Thymus (tissue), 11 donors: ENCODE data around the gene GALNT2. TPM values are rescaled to one million over a fixed set of nuclear protein-coding genes. Genes with fewer than 3 reads are reported as not detected.

Source experiments
- DNase-seq, 9 donors: peaks; one replicate each; pipeline ENCODE4 v3.0.0-alpha.2; 2013; ENCODE audit warnings: low spot score in 9 of 9, low read depth in 6 of 9, missing footprints in 1 of 9
- H3K27ac ChIP-seq, 2 donors: one replicate each; pipeline ENCODE4 v1.5.1; 2013; ENCODE audit warnings: control low read depth in 1 of 2, low read depth in 1 of 2, low read length in 1 of 2, mild to moderate bottlenecking in 1 of 2, moderate library complexity in 1 of 2
- H3K27me3 ChIP-seq, 2 donors: one replicate each; pipeline ENCODE4 v1.5.1; 2013; ENCODE audit warnings: low read length in 1 of 2; ENCODE audit not compliant: control insufficient read depth in 2 of 2, insufficient read depth in 1 of 2
- H3K36me3 ChIP-seq, 2 donors: one replicate each; pipeline ENCODE4 v1.5.1; 2013; ENCODE audit warnings: low read length in 1 of 2, mild to moderate bottlenecking in 1 of 2, moderate library complexity in 1 of 2; ENCODE audit not compliant: control insufficient read depth in 2 of 2, insufficient read depth in 2 of 2
- H3K4me1 ChIP-seq, 2 donors: one replicate each; pipeline ENCODE4 v1.5.1; 2013; ENCODE audit warnings: low read length in 2 of 2; ENCODE audit not compliant: control insufficient read depth in 2 of 2, insufficient read depth in 2 of 2
- H3K4me3 ChIP-seq, 2 donors: one replicate each; pipeline ENCODE4 v1.5.1; 2013; ENCODE audit warnings: low read length in 2 of 2, control low read depth in 1 of 2, mild to moderate bottlenecking in 1 of 2
- H3K9me3 ChIP-seq, 2 donors: one replicate each; pipeline ENCODE4 v1.5.1; 2013; ENCODE audit warnings: low read length in 1 of 2, mild to moderate bottlenecking in 1 of 2; ENCODE audit not compliant: control insufficient read depth in 2 of 2, insufficient read depth in 1 of 2
- WGBS: extraction: QIAGEN DNeasy Blood & Tissue Kit; methylation state at CpG from one replicate; pipeline ENCODE4 v1.1.7; 2013; 5-methylcytosine and 5-hydroxymethylcytosine counted together
- polyA plus RNA-seq: library from polyadenylated mRNA; stranded (reverse); fragments of 200-250 nt; gene quantifications from one replicate; pipeline ENCODE4 v1.2.3, GENCODE V29; 2013
- total RNA-seq: library from RNA; stranded (reverse); fragments of 120-200 nt; gene quantifications from one replicate; pipeline ENCODE4 v1.2.4, GENCODE V29; 2013
- donor health status: healthy.

GALNT2 gene
- total and polyA plus RNA-seq, 2 donors: 33.9 to 42.5 TPM

DNA sequence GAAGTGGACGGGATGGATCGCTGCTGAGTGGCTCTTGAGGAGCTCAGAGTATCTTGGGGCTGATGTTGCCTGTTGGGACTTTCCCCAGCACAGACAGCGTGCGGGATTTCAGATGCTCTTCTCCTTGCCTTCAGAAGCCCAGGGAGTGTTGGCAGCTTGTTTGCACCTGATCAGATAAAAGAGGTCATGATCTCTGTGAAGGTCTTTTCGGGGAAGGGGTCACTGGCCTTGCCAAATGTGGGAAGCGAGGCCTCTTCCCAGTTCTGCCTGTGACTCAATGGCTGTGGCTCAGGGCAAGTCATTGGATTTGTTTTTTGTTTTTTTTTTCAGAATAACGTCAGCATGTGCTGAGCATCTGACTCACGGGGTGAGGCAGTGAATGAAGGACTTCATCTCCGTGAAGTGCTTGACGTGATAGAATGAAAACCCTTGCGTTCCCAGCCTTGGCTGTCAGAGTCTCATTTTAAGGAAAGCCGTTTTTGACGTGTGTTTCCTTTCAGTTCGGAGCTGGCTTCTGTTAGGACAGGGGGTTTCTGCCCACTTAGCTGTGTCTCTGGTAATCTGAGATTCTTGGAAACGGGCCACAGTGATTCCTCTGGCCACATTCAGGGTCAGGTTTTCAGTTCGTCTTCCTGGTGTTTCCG is 46.7 kb downstream of the GALNT2 start:
- 87% methylated on average over 17 of the region's 17 CpGs for WGBS
- H3K27me3 ChIP-seq: no peaks in the 10 kb centered on the region
- peaks cover 68 to 95% of the 10 kb centered on the region in 2 donors for H3K4me1 ChIP-seq
- H3K36me3 ChIP-seq: peaks cover 11 to 48% of the 10 kb centered on the region in 2 donors
- no peak overlapping the region for H3K4me3 ChIP-seq
- H3K27ac ChIP-seq: peak overlapping the region; percentile 10 to 94
- DNase-seq: no peak
- H3K9me3 ChIP-seq: peaks cover 0 to 6% of the 10 kb centered on the region in 2 donors

DNA sequence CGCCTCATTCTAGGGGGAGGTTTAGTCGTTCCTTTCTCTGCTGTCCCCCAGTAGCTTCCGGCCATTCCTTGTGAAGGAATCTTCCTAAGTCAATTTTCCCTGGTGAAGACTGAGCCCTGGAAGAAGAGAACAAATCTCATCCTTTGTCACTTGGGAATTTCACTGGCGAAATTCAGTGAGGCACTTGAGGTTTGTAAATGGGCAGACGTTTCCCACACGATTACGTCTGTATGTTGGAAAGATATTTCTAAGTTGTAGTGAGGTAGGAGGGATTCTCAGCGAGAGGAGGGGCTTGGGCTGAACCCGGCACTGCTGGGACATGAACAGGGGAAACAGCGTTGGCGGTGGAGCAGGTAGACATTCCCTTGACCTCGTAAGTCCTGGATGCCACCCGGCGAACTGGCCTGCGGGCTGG is 47.2 kb downstream of the GALNT2 start:
- no peak for DNase-seq
- Histone ChIP-seq H3K27me3 (no peaks in the 10 kb centered on the region), H3K27ac (peak overlapping the region; percentile 10 to 94), H3K36me3 (peaks cover 11 to 48% of the 10 kb centered on the region in 2 donors), H3K9me3 (peaks cover 0 to 2% of the 10 kb centered on the region in 2 donors), H3K4me3 (no peak overlapping the region), H3K4me1 (peaks cover 63 to 93% of the 10 kb centered on the region in 2 donors)
- WGBS: 95% methylated on average over 15 of the region's 15 CpGs

DNA sequence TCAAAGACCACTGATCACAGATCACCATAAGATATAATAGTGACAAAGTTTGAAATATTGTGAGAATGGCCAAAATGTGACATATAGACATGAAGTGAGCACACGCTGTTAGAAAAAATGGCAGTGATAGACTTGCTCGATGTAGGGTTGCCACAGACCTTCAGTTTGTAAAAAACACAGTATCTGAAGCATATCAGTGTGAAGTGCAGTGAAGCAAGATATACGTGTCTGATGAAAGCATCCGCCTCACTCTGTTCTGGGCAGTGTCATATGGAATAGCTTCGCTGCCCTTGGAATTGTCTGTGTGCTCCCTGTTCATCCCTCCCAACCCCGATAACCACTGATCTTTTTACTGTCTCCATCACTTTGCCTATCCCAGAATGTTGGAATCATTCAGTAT is 50.7 kb downstream of the GALNT2 start:
- Histone ChIP-seq H3K4me1 (peaks cover 53 to 91% of the 10 kb centered on the region in 2 donors), H3K36me3 (peaks cover 17 to 61% of the 10 kb centered on the region in 2 donors), H3K4me3 (no peak overlapping the region), H3K27me3 (no peaks in the 10 kb centered on the region), H3K27ac (no peak overlapping the region), H3K9me3 (no peaks in the 10 kb centered on the region)
- no peak for DNase-seq
- 93% methylated on average over 6 of the region's 6 CpGs for WGBS

DNA sequence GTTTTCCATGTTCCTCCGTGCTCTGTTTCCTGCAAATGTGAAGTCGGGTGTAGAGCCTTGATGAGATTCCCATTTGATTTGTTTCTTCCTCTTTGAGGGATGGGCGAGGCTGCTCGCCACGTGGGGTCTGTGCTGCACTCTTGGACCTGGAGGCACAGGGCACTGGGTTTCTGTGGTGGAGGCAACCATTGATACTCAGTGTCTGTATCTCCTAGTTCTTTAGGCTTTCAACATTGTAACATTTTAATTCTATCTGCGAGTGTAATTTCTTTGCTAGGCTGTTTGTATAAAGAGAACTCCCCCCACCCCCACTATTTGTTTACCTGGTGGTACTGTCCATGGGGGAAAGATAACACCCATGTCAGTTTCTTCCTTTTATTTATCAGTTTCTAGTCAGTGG is 52.3 kb downstream of the GALNT2 start:
- Histone ChIP-seq H3K9me3 (no peaks in the 10 kb centered on the region), H3K27me3 (no peaks in the 10 kb centered on the region), H3K36me3 (peaks cover 9 to 52% of the 10 kb centered on the region in 2 donors), H3K4me1 (peaks cover 53 to 90% of the 10 kb centered on the region in 2 donors), H3K27ac (no peak overlapping the region), H3K4me3 (no peak overlapping the region)
- DNase-seq: no peak
- WGBS: 92% methylated on average over 6 of the region's 6 CpGs

DNA sequence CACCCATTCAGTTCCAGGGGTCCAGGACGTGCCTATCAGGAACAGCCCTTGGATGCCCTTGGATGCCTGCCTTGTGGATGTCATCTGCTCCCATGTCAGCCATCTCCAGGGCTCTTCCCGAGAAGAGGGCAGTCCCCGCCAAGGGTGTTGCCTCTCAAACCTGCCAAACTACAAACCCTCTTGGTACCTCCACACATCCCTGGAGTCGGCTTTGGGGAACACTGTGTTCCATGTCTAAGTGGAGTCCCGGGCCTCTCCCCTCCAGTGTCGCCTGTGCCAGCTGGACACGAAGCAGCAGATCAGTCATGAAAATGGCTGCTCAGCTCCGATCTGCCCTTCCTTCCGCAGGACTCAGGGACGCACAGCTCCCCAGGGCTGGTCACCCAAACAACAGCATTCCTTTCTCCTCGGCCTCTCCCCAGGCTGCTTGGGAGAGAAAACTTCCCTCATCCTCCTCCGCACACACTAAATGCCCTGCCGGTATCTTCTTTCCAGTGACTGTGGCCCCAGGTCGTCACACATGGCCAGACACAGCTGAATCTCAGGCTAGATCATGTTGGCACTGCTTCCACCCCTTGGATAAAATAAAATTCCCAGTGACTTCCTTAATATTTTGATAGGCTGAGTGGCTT is 53.4 kb downstream of the GALNT2 start:
- 97% methylated on average over 14 of the region's 14 CpGs for WGBS
- Histone ChIP-seq H3K4me3 (no peak overlapping the region), H3K4me1 (peaks cover 59 to 90% of the 10 kb centered on the region in 2 donors), H3K27me3 (no peaks in the 10 kb centered on the region), H3K9me3 (no peaks in the 10 kb centered on the region), H3K36me3 (peaks cover 6 to 48% of the 10 kb centered on the region in 2 donors), H3K27ac (peak overlapping the region in 1 of 2 donors; percentile 0)
- DNase-seq: no peak

DNA sequence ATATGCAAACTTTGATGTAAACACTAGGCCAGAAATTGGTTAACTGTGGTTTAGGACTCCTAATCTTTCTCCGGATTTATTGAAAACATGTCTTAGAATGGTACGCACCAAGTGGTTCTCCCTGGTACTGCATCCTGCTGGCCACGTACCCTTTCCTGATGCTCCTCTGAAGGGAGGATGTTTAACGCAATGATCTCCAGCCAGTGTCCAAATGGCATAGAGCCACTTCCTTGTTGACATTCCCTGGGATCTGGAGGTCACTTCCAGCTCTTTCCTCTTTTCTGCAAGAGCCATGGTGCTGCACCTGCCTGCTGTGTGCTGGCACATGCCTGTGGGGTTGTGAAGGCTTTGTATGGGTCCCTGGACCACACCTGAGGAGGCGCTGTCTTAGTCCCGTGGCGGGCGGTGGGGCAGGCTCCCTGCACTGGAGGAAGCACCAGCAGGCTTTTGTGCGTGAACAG is 53.9 kb downstream of the GALNT2 start:
- DNase-seq: peak in 1 of 9 donors; percentile 56
- H3K27me3 ChIP-seq: no peaks in the 10 kb centered on the region
- peaks cover 6 to 44% of the 10 kb centered on the region in 2 donors for H3K36me3 ChIP-seq
- 60% methylated on average over 9 of the region's 9 CpGs for WGBS
- no peak overlapping the region for H3K4me3 ChIP-seq
- H3K4me1 ChIP-seq: peaks cover 59 to 91% of the 10 kb centered on the region in 2 donors
- H3K9me3 ChIP-seq: no peaks in the 10 kb centered on the region
- H3K27ac ChIP-seq: peak overlapping the region in 1 of 2 donors; percentile 39

DNA sequence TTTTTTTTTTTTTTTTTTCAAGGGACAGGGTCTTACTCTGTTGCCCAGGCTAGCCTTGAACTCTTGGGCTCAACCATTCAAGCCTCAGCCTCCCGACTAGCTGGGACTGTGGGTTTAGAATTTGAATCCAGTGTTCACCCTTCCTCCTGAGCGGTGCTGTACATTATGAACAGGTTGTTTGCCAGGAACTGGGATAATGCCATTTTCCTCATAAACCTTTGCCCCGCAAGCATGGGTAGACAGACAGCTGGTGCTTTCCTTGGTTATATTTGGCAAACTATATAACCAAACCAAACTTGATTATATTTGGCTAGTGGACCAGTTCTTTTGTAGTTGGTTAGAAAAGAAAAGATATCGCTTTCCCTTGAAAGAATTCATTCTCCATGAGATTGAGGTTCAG is 54.9 kb downstream of the GALNT2 start:
- Histone ChIP-seq H3K36me3 (peaks cover 6 to 34% of the 10 kb centered on the region in 2 donors), H3K4me1 (peaks cover 68 to 93% of the 10 kb centered on the region in 2 donors), H3K27ac (peak overlapping the region in 1 of 2 donors; percentile 81), H3K9me3 (no peaks in the 10 kb centered on the region), H3K4me3 (no peak overlapping the region), H3K27me3 (no peaks in the 10 kb centered on the region)
- no peak for DNase-seq
- 96% methylated on average over 4 of the region's 4 CpGs for WGBS

DNA sequence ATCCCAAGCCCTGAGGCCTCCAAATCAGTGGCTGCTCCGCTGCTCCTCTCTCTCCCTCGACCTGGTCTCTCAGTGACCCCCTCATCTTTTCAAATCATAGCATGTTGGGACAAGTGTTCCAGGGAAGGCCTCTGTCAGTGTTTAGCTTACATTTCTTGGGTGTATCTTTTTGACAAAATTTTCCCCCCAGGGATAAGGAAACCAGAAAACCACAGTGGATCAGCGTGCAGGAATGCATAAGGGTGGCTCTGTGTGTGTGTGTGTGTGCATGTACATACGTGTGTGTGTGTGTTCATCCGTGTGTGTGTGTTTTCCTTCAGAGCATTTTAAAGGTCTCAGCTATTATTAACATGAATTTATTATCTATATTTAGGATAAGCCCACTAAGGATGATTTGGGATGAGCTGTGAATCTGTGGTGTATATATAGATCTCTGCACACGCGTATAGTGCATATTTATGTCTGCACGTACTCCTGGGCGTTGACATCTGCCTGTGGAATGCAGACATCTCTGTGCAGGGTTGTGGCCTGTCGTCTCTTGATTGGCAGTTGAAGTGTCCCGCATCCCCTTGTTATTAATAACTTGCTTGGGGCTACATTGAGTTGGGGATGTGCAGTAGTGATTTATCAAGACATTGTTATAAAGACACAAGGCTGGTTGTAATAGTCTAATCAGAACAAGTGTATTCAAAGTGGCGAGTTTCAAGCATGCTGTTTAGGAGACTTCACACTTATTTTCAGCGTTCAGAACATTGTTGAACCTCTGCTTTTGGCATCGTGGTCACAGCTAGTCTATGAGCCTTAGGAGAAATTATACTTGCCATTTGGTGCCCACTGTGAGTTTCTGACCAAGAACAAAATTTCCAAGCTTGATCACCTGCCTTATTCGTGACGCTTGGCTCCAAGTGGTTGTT is 55.6 kb downstream of the GALNT2 start:
- H3K36me3 ChIP-seq: peaks cover 6 to 28% of the 10 kb centered on the region in 2 donors
- 72% methylated on average over 16 of the region's 16 CpGs for WGBS
- H3K4me1 ChIP-seq: peaks cover 73 to 93% of the 10 kb centered on the region in 2 donors
- H3K27me3 ChIP-seq: no peaks in the 10 kb centered on the region
- H3K27ac ChIP-seq: peak overlapping the region; percentile 39 to 81
- DNase-seq: no peak
- H3K4me3 ChIP-seq: no peak overlapping the region
- no peaks in the 10 kb centered on the region for H3K9me3 ChIP-seq
